K562 (cell line): ENCODE results near the gene NEDD4L. TPM values are rescaled to one million over a fixed set of nuclear protein-coding genes. Genes with fewer than 3 reads are reported as not detected.
A peak's percentile ranks its signal among the peaks of the same experiment; 100 is the strongest.

Experiments
- HCFC1 ChIP-seq: IDR thresholded peaks from 2 replicates; pipeline ENCODE4 v1.6.1; 2012; ENCODE audit warnings: low read depth, low read length, improper control_type of control experiment
- HNRNPK ChIP-seq: fragments of 200-400 bp; formaldehyde crosslinking; IDR thresholded peaks from one replicate; pipeline ENCODE4 v1.6.1; 2018; ENCODE audit warnings: mild to moderate bottlenecking, low read depth, low read length; ENCODE audit not compliant: poor library complexity, severe bottlenecking
- NCOA2 ChIP-seq, 2 experiments: fragments of 450-650 bp; IDR thresholded peaks; 2 replicates each; pipeline ENCODE4 v1.6.1; 2018; ENCODE audit warnings: mild to moderate bottlenecking in 2 of 2, moderate library complexity in 1 of 2; ENCODE audit not compliant: partially characterized antibody in 2 of 2
- PCBP2 ChIP-seq: fragments of 200-400 bp; formaldehyde crosslinking; IDR thresholded peaks from 2 replicates; pipeline ENCODE4 v1.6.1; 2018; ENCODE audit warnings: low read length, low read depth, mild to moderate bottlenecking, moderate library complexity; ENCODE audit not compliant: poor library complexity, severe bottlenecking
- RB1 ChIP-seq: fragments of 450-650 bp; IDR thresholded peaks from 2 replicates; pipeline ENCODE4 v1.6.1; 2017; ENCODE audit warnings: low read depth, mild to moderate bottlenecking
- SAFB ChIP-seq: fragments of 200-400 bp; formaldehyde crosslinking; IDR thresholded peaks from 2 replicates; pipeline ENCODE4 v1.6.1; 2017; ENCODE audit warnings: low read depth, low read length, borderline replicate concordance
- SMARCE1 ChIP-seq: fragments of 450-650 bp; IDR thresholded peaks from 2 replicates; pipeline ENCODE4 v1.7.1; 2016; ENCODE audit warnings: mild to moderate bottlenecking
- ZFX ChIP-seq: sonication (generic); formaldehyde crosslinking; IDR thresholded peaks from 2 replicates; pipeline ENCODE4 v1.8.0; 2022; ENCODE audit warnings: mild to moderate bottlenecking, missing genetic modification reagents, moderate library complexity
- ZNF785 ChIP-seq: fragments of 250-450 bp; sonication (Bioruptor Pico); IDR thresholded peaks from 2 replicates; pipeline ENCODE4 v1.4.0; 2020; ENCODE audit warnings: mild to moderate bottlenecking
- polyA plus RNA-seq, 8 experiments: library from polyadenylated mRNA; depleted of rRNA in 4 of 8; stranded (reverse) in 5 of 8; unstranded in 3 of 8; fragments of >200 nt; fragmentation: Nextera tagmentation in 2 of 8; fragmentation: Illumina TruSeq in 1 of 8; extraction: Ambion mirVana in 2 of 8; extraction: Trizol in 1 of 8; gene quantifications; 2 replicates each; pipeline versions ENCODE4 v1.2.1 to v1.2.3, GENCODE V29; 2011 to 2014; ENCODE audit warnings: inconsistent platforms in 1 of 8, missing spikeins in 1 of 8
- total RNA-seq, 7 experiments: library from RNA; depleted of rRNA in 6 of 7; stranded (reverse); fragments of >200 nt in 6 of 7; fragmentation: Illumina TruSeq in 2 of 7; extraction: Trizol in 2 of 7; gene quantifications; 2 replicates each; pipeline versions ENCODE4 v1.2.1 to v1.2.3, GENCODE V29; 2011 to 2021; ENCODE audit warnings: low replicate concordance in 1 of 7
- TF ChIP-seq, protein P1 (sequence below): fragments of 450-650 bp; conservative IDR thresholded peaks from 2 replicates; pipeline ENCODE4 v1.6.1; 2016; ENCODE audit warnings: missing genetic modification characterization, low read depth, mild to moderate bottlenecking, control low read depth, missing compliant biosample characterization
- TF ChIP-seq, protein P2 (sequence below): IDR thresholded peaks from 2 replicates; pipeline ENCODE4 v1.6.1; 2014; ENCODE audit warnings: antibody characterized with exemption
- TF ChIP-seq, protein P3 (sequence below): fragments of 150-350 bp; IDR thresholded peaks from 2 replicates; pipeline ENCODE4 v1.6.1; 2014; ENCODE audit warnings: low read depth, mild to moderate bottlenecking, low read length, borderline replicate concordance
- TF ChIP-seq, protein P4 (sequence below): fragments of 450-650 bp; formaldehyde crosslinking; IDR thresholded peaks from 2 replicates; pipeline ENCODE4 v1.4.0; 2022; ENCODE audit warnings: mild to moderate bottlenecking, moderate library complexity
- TF ChIP-seq, protein P5 (sequence below): fragments of 450-650 bp; IDR thresholded peaks from 2 replicates; pipeline ENCODE4 v1.6.1; 2016; ENCODE audit warnings: mild to moderate bottlenecking

Gene NEDD4L
- total and polyA plus RNA-seq, 9 of the 15 experiments (the other 6 are each of a cell fraction or from before 2014, with no cell fraction given): 8.1 to 33.4 (median 19.9) TPM

DNA sequence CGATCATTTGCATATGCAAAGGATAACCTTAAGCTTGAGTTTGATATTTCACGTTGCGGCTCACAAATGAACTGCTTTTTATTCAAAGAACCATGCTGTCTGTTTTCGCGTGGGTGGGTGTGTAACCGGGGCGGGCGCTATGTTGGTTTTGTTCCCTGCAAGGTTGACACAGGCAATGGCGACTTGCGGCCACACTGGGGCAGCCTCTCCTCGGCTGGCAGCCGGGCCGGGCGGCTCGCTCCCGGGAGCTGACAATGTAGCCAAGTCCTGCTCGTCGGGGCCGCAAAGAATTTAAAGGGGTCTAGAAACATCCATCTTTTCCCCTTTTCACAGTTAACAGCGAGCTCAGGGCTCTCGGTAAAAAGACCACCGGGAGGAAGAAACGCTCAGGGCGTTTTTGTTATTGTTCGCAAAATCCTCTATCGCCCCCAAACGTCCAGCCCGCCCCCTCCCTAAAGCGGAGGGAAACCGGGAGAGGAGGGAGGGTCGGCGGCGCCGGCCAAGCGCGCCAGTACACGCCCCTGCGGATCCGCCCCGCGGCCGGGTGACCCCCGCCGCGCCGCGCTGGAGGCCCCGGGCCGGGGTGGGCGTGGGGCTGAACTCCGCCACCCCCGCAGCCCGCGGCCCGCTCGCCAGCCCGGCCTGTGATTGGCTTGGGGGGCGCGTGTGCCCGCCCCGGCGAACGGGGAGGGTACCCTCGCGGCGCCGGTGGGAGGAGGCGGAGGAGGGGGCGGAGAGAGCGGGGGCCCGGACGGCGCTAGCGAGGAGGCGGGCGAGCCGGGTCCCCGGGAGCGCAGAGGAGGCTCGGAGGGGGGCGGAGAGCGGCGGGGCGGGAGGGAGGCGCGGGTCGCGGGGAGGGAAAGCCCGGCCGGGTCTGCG, at the start of gene NEDD4L (continued):
- TF ChIP-seq SAFB: no peak
- TF ChIP-seq, protein P1, sequence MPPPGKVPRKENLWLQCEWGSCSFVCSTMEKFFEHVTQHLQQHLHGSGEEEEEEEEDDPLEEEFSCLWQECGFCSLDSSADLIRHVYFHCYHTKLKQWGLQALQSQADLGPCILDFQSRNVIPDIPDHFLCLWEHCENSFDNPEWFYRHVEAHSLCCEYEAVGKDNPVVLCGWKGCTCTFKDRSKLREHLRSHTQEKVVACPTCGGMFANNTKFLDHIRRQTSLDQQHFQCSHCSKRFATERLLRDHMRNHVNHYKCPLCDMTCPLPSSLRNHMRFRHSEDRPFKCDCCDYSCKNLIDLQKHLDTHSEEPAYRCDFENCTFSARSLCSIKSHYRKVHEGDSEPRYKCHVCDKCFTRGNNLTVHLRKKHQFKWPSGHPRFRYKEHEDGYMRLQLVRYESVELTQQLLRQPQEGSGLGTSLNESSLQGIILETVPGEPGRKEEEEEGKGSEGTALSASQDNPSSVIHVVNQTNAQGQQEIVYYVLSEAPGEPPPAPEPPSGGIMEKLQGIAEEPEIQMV (tag): no peak
- no peak for TF ChIP-seq HNRNPK
- no peak for TF ChIP-seq HCFC1
- TF ChIP-seq RB1: peak; percentile 13
- no peak for TF ChIP-seq SMARCE1
- TF ChIP-seq, protein P2, sequence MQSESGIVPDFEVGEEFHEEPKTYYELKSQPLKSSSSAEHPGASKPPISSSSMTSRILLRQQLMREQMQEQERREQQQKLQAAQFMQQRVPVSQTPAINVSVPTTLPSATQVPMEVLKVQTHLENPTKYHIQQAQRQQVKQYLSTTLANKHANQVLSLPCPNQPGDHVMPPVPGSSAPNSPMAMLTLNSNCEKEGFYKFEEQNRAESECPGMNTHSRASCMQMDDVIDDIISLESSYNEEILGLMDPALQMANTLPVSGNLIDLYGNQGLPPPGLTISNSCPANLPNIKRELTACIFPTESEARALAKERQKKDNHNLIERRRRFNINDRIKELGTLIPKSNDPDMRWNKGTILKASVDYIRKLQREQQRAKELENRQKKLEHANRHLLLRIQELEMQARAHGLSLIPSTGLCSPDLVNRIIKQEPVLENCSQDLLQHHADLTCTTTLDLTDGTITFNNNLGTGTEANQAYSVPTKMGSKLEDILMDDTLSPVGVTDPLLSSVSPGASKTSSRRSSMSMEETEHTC: no peak
- TF ChIP-seq ZFX (CRISPR knock-in tag): peak; percentile 35
- TF ChIP-seq NCOA2 (IDR thresholded peaks at IDR 0.05; ENCODE audit: partially characterized antibody in 2 of 2): no peak
- TF ChIP-seq PCBP2: no peak
- TF ChIP-seq, protein P3, sequence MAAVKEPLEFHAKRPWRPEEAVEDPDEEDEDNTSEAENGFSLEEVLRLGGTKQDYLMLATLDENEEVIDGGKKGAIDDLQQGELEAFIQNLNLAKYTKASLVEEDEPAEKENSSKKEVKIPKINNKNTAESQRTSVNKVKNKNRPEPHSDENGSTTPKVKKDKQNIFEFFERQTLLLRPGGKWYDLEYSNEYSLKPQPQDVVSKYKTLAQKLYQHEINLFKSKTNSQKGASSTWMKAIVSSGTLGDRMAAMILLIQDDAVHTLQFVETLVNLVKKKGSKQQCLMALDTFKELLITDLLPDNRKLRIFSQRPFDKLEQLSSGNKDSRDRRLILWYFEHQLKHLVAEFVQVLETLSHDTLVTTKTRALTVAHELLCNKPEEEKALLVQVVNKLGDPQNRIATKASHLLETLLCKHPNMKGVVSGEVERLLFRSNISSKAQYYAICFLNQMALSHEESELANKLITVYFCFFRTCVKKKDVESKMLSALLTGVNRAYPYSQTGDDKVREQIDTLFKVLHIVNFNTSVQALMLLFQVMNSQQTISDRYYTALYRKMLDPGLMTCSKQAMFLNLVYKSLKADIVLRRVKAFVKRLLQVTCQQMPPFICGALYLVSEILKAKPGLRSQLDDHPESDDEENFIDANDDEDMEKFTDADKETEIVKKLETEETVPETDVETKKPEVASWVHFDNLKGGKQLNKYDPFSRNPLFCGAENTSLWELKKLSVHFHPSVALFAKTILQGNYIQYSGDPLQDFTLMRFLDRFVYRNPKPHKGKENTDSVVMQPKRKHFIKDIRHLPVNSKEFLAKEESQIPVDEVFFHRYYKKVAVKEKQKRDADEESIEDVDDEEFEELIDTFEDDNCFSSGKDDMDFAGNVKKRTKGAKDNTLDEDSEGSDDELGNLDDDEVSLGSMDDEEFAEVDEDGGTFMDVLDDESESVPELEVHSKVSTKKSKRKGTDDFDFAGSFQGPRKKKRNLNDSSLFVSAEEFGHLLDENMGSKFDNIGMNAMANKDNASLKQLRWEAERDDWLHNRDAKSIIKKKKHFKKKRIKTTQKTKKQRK: no peak
- TF ChIP-seq, protein P4, sequence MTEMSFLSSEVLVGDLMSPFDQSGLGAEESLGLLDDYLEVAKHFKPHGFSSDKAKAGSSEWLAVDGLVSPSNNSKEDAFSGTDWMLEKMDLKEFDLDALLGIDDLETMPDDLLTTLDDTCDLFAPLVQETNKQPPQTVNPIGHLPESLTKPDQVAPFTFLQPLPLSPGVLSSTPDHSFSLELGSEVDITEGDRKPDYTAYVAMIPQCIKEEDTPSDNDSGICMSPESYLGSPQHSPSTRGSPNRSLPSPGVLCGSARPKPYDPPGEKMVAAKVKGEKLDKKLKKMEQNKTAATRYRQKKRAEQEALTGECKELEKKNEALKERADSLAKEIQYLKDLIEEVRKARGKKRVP: no peak
- TF ChIP-seq, protein P5, sequence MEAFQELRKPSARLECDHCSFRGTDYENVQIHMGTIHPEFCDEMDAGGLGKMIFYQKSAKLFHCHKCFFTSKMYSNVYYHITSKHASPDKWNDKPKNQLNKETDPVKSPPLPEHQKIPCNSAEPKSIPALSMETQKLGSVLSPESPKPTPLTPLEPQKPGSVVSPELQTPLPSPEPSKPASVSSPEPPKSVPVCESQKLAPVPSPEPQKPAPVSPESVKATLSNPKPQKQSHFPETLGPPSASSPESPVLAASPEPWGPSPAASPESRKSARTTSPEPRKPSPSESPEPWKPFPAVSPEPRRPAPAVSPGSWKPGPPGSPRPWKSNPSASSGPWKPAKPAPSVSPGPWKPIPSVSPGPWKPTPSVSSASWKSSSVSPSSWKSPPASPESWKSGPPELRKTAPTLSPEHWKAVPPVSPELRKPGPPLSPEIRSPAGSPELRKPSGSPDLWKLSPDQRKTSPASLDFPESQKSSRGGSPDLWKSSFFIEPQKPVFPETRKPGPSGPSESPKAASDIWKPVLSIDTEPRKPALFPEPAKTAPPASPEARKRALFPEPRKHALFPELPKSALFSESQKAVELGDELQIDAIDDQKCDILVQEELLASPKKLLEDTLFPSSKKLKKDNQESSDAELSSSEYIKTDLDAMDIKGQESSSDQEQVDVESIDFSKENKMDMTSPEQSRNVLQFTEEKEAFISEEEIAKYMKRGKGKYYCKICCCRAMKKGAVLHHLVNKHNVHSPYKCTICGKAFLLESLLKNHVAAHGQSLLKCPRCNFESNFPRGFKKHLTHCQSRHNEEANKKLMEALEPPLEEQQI: no peak
- no peak for TF ChIP-seq ZNF785 (CRISPR knock-in tag)
